ENCODE results near the gene PID1.

PID1 gene

GRCh38 chr2:229205704-229206103, 65.4 kb downstream of the PID1 start:
- intact Hi-C loops (cut with DNase I; ENCODE audit: low total_unique reads): no loop called here
- Histone ChIP-seq H3K4me3 (no peak overlapping the region), H3K27ac (no peak overlapping the region), H3K36me3 (no peaks in the 10 kb centered on the region), H3K4me1 (no peaks in the 10 kb centered on the region), H3K27me3 (no peaks in the 10 kb centered on the region), H3K9me3 (no peaks in the 10 kb centered on the region)
- no peak for DNase-seq
- TF ChIP-seq CTCF (IDR thresholded peaks at IDR 0.05): no peak

- H3K4me1 ChIP-seq: no peaks in the 10 kb centered on the region
- no peak overlapping the region for H3K27ac ChIP-seq
- DNase-seq: no peak
- H3K27me3 ChIP-seq: no peaks in the 10 kb centered on the region
- H3K4me3 ChIP-seq: no peak overlapping the region
- no peaks in the 10 kb centered on the region for H3K9me3 ChIP-seq
- H3K36me3 ChIP-seq: no peaks in the 10 kb centered on the region
- intact Hi-C loops (cut with DNase I; ENCODE audit: low total_unique reads): no loop called here
- no peak for TF ChIP-seq CTCF (IDR thresholded peaks at IDR 0.05)
These were observed 68.4 kb downstream of the PID1 start for GRCh38 chr2:229202646-229203045.

- Histone ChIP-seq H3K36me3 (no peaks in the 10 kb centered on the region), H3K4me3 (no peak overlapping the region), H3K9me3 (no peaks in the 10 kb centered on the region), H3K4me1 (no peaks in the 10 kb centered on the region), H3K27me3 (no peaks in the 10 kb centered on the region), H3K27ac (no peak overlapping the region)
- intact Hi-C loops (cut with DNase I; ENCODE audit: low total_unique reads): no loop called here
- no peak for DNase-seq
- no peak for TF ChIP-seq CTCF (IDR thresholded peaks at IDR 0.05)
These were observed 69.6 kb downstream of the PID1 start for GRCh38 chr2:229201521-229201920.

- no peaks in the 10 kb centered on the region for H3K27me3 ChIP-seq
- no peak for DNase-seq
- H3K36me3 ChIP-seq: no peaks in the 10 kb centered on the region
- no peak overlapping the region for H3K27ac ChIP-seq
- no peak for TF ChIP-seq CTCF (IDR thresholded peaks at IDR 0.05)
- H3K4me3 ChIP-seq: no peak overlapping the region
- intact Hi-C loops (cut with DNase I; ENCODE audit: low total_unique reads): no loop called here
- no peaks in the 10 kb centered on the region for H3K4me1 ChIP-seq
- no peaks in the 10 kb centered on the region for H3K9me3 ChIP-seq
These were observed 71.8 kb downstream of the PID1 start for GRCh38 chr2:229199267-229199666.

GRCh38 chr2:229196448-229196847, 74.6 kb downstream of the PID1 start:
- intact Hi-C loops (cut with DNase I; ENCODE audit: low total_unique reads): no loop called here
- H3K36me3 ChIP-seq: no peaks in the 10 kb centered on the region
- no peaks in the 10 kb centered on the region for H3K9me3 ChIP-seq
- H3K27me3 ChIP-seq: no peaks in the 10 kb centered on the region
- TF ChIP-seq CTCF (IDR thresholded peaks at IDR 0.05): no peak
- H3K4me1 ChIP-seq: no peaks in the 10 kb centered on the region
- no peak overlapping the region for H3K27ac ChIP-seq
- no peak overlapping the region for H3K4me3 ChIP-seq
- DNase-seq: no peak

GRCh38 chr2:229195346-229195947, 75.6 kb downstream of the PID1 start:
- H3K36me3 ChIP-seq: no peaks in the 10 kb centered on the region
- H3K9me3 ChIP-seq: no peaks in the 10 kb centered on the region
- H3K27me3 ChIP-seq: no peaks in the 10 kb centered on the region
- no peak overlapping the region for H3K27ac ChIP-seq
- no peak for TF ChIP-seq CTCF (IDR thresholded peaks at IDR 0.05)
- H3K4me3 ChIP-seq: no peak overlapping the region
- H3K4me1 ChIP-seq: no peaks in the 10 kb centered on the region
- intact Hi-C loops (cut with DNase I; ENCODE audit: low total_unique reads): no loop called here
- no peak for DNase-seq

Measured in tibial artery (tissue), 4 donors.